OCI-LY3 (cell line): ENCODE measurements around the gene MUS81.

ENCODE experiments used
- CTCF ChIP-seq: fragments of 200-600, 300-600 bp; sonication (generic); IDR thresholded peaks from 2 replicates; pipeline ENCODE4 v1.5.1; 2014; ENCODE audit warnings: antibody characterized with exemption, low read length, low read depth
- EZH2phosphoT487 ChIP-seq: fragments of 200-600 bp; shearing (Covaris generic); IDR thresholded peaks from 2 replicates; pipeline ENCODE4 v1.6.1; 2018; ENCODE audit warnings: antibody characterized with exemption, mixed run types, low read depth

- TF ChIP-seq CTCF (no peak), EZH2phosphoT487 (no peak)
These were observed 18.1 kb upstream of the MUS81 start for GRCh38 chr11:65842144-65842543.
